HG03354 (cell line): ENCODE results near the gene SCFD1.

Source experiments
- ATAC-seq: cut with Tn5 transposase; IDR thresholded peaks from one replicate; pipeline ENCODE4 v1.9.1; 2021; ENCODE audit warnings: mild to moderate bottlenecking; ENCODE audit not compliant: unreplicated experiment, poor library complexity, severe bottlenecking

SCFD1 gene

DNA sequence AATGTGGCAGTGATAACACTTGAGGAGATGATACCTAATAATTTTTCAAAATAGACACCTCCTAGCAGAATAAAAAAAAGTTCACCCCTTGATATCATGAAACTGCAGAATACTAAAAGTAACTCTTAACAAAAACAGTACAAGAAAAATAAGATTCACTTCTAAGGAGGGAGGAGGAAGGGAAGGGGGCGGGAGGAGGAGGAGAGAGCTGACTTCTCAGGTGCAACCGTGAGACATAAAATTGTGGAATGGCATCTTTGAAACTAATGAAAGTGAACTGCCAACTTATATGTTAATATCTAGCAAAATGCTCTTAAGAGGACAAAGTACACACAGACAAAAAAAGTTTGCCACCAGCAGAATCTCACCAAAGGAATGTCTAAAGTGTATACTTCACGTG lies 115.8 kb downstream of the SCFD1 start:
- no peak for ATAC-seq

DNA sequence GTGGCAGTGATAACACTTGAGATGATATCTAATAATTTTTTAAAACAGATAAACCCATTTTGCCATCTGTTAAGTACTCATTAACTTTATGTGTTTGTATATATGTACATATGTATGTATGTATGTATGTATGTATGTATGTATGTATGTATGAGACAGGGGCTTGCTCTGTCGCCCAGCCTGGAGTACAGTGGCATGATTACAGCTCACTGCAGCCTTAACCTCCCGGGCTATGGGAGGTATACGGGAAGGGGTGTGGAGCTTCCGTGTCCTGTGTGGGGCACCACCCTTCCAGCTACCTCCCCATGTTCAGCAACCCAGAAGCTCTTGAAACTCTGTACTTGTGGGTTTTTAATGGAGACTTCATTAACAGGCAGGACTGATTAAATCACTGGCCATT lies 116.9 kb downstream of the SCFD1 start:
- ATAC-seq = no peak

DNA sequence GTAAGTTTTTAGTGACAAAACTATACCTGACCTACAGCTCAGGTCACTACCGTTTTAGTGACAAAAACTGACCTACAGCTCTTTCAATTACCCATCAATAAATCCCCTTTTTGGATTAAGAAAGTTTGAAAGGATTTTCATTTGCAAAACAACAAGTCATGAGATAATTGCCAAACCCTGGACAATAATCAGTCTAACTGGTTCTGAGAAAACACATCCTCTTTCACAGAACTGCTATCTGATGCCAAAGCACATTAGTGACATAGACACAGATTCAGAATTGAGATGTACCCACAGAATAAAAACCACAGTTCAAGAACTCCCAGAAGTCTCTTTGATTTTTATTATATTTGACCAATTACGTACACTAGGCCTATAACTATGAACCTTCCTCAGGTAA lies 126.2 kb downstream of the SCFD1 start:
- no peak for ATAC-seq

DNA sequence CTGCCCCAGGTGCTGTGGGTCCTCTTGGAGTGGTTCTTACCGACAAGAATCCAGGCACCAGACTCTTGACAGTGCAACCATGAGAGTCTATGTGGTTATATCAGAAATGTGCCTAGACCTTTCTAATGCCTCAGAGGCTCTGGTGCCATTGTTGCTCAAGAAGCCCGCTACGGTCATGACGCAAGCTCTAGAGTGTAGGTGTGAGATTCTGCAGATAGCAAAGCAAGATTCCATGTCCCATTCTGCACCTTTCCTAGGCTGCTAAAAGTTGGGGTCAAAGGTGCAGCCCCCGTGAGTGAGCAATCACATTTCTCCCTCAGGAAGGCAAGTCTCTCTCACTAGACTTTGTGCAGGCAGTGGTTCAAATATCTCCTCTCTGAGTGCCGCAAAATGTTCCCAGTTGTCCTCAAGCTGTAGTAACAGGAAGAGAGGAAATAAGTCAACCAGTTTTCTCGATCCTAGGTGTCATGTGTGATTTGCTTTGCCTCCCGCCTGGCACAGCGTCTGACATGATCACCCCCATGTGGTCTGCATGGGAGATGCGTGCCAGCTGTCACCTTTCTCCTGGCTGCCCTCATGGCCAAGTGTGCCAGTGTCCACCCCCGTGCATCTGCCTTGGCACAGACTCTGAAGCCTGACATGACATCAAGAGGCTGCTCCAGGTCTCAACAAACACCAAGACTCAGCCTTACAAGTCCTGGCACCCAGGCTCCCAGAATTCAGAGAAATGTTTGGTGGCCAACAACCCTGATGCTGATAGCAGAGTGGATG lies 129.7 kb downstream of the SCFD1 start:
- ATAC-seq = no peak

DNA sequence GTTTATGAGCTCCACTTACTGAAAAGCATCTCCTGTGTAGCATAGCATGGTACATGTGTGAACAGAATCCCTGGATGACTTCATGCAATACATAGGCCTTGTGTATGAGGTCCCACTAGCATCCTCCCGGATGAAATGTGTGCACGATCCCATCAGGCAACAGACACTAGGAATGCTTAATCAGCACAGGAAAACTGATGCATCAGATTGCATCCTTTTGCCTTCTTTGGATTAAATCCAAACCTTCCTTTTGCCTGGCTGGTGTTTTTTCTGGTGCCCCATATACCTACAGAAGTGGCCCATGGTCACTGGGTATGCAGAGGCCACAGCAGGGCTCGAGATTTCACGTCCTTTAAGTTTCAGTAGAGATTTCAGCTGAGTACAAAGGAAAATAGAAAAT lies 131.3 kb downstream of the SCFD1 start:
- no peak for ATAC-seq

DNA sequence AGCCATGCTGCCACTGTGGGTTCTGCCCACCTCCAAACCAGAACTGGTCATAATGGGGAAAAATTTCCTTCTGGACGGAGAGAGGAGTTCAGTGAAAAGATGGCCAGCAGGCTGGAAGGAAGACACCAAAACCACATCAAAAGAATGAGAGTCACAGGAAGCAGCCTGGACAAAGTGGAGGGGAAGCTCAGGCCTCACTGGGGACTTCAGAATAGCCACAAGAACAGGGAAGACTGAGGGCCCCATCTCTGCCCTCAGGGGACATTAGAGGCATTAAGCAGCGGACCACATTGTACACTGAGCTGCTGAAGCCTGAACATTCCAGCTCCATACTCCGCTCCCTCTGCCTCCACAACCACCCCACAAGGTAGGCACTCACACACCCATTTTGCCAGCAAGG lies 132.7 kb downstream of the SCFD1 start:
- ATAC-seq = no peak

DNA sequence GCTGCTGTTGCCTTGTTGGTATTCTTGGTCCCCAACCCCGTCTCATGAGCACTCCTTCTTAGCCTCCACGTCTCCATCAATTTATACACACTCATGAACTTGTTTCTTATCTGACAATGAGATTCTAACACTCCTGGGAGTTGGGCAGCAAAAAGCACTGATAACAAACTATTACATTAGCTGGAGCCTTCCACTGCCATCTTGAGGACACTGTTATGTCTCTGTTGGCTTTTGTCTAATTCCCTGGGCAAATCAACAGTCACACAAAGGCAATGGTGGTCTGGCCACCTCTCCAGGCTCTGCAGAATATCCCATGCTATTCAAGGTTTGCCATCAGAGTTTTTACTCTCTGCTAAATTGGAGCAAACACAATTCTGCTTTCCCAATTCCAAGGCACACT lies 134.5 kb downstream of the SCFD1 start:
- ATAC-seq = no peak

DNA sequence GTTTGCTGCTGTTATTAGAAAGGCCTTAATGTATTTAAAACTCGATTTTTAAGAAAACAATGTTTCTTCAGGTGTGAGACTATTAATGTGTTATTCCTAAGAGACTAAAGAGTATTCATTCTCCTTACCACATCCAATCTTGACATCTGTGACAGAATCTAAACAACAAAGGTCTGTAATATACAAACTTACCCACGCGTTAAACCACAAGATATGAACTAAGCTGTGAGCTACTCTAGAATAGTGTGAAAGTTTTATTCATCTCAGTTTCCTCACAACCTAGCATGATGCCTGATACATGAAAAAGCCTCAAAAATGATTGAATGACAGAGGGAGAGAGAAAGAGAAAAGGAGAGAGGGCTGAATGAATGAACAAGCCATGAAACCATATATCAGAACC lies 135.0 kb downstream of the SCFD1 start:
- ATAC-seq = no peak

DNA sequence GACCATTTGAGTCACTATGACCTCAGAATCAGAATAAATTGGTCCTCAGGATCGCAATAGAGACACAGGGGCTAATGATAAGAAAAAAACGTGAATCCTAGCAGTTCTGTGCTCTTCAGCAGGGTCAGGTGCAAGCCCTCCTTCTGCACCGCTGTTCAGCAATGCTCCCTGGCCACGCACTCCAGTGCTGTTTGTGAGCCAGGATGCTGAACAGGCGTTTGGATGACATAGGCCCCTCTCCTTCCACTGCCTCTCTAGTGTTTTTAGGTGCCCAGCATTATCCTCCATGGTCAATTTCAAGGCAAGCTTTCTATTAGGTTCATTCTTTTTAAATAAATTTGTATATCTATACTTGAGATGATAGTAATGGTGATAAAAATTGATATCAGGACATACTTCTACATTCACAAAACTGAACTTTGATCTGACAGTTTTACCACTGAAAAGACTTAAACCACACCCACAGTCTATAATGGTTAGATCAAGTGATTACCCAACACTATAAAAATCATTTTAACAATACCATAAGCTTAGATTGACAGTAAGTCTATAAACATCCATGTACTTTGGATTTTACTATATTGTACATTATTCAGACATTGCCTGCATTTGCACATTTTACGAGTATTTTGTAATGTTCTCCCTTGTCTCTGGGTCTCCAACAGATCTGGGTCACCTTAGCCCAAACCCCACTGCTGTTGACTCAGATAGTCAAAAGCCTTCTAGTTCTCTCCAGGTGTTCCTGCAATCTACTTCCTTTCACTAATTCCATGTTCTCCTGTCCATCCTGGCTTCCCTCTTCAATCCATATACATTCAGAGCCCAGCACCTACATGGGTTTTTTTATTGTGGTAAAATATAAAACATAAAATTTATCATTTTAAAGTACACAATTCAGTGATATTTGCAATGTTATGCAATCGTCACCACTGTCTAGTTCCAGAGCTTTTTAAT lies 137.3 kb downstream of the SCFD1 start:
- no peak for ATAC-seq

DNA sequence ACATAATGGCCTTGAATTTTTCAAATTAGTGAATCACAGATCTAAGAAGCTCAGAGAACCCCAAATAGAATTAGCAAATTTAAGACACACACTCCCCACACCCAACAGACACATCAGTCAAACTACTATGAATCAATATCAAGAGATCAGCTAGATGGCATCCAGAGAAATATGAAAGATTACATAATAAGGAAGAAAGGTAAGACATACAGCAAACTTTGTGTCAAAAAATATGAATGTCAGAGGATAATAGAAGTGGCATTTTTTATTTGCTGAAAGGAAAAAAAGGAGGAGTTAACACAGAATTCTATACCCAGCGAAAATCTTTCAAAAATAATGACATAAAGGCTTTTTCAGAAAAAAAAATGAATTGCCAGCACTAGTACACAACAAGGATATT lies 141.8 kb downstream of the SCFD1 start:
- no peak for ATAC-seq

DNA sequence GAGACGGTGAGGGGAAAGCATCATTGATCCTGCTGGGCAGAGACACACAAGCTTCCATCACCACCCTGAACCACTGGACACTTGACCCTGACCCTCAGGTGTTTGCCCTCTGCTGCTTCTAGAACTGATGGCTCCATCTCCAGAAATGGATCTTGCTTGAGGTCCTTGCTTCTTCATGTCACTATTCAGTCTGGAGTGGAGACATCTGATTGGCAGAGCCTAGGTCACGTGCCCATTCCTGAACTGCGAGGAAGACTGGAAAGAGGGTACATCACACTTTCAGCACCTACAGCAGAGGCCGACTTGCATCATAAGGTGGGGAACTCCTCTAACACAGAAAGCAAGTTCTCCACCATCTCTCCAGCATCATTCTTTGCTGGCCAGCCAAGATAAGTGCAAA lies 145.5 kb downstream of the SCFD1 start:
- no peak for ATAC-seq

DNA sequence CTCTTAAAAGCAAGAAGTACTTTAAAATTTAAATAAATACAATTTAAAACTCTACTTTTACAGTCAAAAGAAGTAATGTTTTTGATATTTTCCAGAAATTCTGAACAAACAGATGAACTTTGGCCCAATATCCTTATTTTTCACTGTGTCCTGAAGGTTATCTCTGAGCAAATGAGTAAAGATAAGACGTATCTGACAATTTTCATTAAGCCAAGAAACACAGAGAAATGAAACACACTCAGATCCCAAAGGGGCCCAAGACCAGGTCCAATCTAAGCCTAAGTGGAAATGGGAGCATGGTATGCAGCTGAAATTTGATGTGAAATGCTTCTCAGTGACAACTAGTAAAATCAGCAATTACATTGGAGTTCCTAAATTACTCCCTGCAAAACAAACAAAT lies 146.7 kb downstream of the SCFD1 start:
- ATAC-seq = no peak

DNA sequence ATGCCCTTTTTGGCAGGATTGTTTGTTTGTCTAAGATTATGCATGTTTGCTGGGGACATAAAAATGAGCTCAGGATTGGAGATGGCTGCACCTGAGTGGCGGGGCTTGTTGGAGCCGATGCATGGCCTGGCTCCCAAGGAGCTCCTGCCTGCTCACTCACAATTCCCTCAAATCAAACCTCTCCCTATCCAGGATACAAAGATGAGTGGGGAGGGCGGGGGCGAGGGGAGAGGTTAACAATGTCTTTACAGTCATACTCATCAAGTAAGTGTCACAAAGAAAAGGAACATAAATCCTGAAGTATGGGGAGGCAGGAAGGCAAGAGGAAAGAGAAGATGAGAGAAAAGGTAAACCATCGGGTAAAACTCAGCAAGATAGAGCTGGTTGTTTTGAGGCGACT lies 148.3 kb downstream of the SCFD1 start:
- ATAC-seq = no peak

DNA sequence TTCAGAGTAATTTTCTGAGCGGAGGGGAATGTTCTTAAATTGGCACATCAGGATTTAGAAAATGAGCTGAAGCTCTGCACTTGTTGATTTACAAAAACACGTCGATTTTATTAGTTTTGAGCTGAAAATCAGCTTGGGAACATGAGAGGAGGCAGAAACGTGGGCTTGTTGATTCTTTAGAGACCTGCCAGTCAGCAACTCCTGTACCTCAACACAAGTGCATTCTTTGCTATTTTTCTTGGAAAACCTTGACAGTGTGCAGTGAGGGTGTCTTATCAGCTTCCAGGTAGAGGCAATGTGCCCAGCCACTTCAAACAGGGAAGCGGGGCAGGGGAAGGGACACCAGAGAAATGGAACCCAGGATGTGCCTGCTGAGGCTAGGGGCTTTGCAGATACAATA lies 149.5 kb downstream of the SCFD1 start:
- ATAC-seq = no peak

DNA sequence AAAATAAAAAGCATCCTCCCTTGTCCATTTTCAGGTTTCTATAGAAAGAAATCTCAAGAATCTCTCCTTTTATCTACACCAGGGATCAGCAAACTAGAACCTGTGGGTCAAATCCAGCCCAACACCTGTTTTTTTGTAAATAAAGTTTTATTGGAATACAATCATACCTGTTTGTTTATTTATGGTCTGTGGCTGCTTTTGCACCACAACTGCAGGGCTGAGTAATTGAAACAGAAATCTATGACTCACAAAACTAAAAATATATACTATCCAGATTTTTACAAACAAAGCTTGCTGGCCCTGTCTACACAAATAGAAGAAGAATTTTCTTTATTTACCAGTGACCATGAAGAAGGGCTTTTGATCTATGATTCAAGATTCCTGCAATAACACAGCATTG lies 157.1 kb downstream of the SCFD1 start:
- ATAC-seq = peak; percentile 58
